AG10803 (cell line): ENCODE measurements around the gene LRRC37A.
A peak's percentile ranks its signal among the peaks of the same experiment; 100 is the strongest.
"Not testable (repeated sequence)": the region's sequence is repeated elsewhere in the genome, so short reads cannot be mapped to it uniquely, and the experiment has no call there.

ENCODE experiments used
- DNase-seq: peaks from one replicate; pipeline ENCODE4 v3.0.0; 2010; ENCODE audit warnings: low read depth
- H3K4me3 ChIP-seq: 2 replicates; pipeline ENCODE4 v1.5.1; 2011; ENCODE audit warnings: mild to moderate bottlenecking, low read length, control low read depth
- CTCF ChIP-seq: conservative IDR thresholded peaks from 2 replicates; pipeline ENCODE4 v1.5.1; 2011; ENCODE audit warnings: mild to moderate bottlenecking, low read length, control low read depth, inconsistent platforms

LRRC37A gene

GRCh38 chr17:46294831-46295230, at the start of gene LRRC37A:
Gene LRRC37A, plus strand, starts transcription at chr17:46295131. Its CDS starts 3 bp downstream, at chr17:46295134.
- not testable (repeated sequence) for H3K4me3 ChIP-seq

GRCh38 chr17:46249153-46249552, 45.8 kb upstream of the LRRC37A start:
- not testable (repeated sequence) for DNase-seq, H3K4me3 ChIP-seq

More at GRCh38 chr17:46294831-46295230, at the start of gene LRRC37A:
- DNase-seq, result not testable (repeated sequence)

- DNase-seq, H3K4me3 ChIP-seq: not testable (repeated sequence)
These were observed 42.1 kb upstream of the LRRC37A start for GRCh38 chr17:46252804-46253203.

GRCh38 chr17:46253722-46254121, 41.2 kb upstream of the LRRC37A start:
- not testable (repeated sequence) for H3K4me3 ChIP-seq
- DNase-seq, result peak; percentile 40
- TF ChIP-seq CTCF, result peak; percentile 60

GRCh38 chr17:46254215-46254614, 40.7 kb upstream of the LRRC37A start:
- not testable (repeated sequence) for H3K4me3 ChIP-seq, DNase-seq

GRCh38 chr17:46256369-46256768, 38.6 kb upstream of the LRRC37A start:
- not testable (repeated sequence) for H3K4me3 ChIP-seq

GRCh38 chr17:46259845-46260661, 34.9 kb upstream of the LRRC37A start:
- peak overlapping the region; percentile 45 for H3K4me3 ChIP-seq
- peak; percentile 9 for DNase-seq

More at GRCh38 chr17:46256369-46256768, 38.6 kb upstream of the LRRC37A start:
- DNase-seq, result not testable (repeated sequence)

- no peak for TF ChIP-seq CTCF
- no peak for DNase-seq
- H3K4me3 ChIP-seq, result no peak overlapping the region
These were observed 32.7 kb upstream of the LRRC37A start for GRCh38 chr17:46262271-46262670.

GRCh38 chr17:46264456-46265198, 30.3 kb upstream of the LRRC37A start:
- peak; percentile 95 for DNase-seq

GRCh38 chr17:46266063-46266655, 28.8 kb upstream of the LRRC37A start:
- DNase-seq, result peak; percentile 88
- H3K4me3 ChIP-seq, result peak overlapping the region; percentile 50

More at GRCh38 chr17:46264456-46265198, 30.3 kb upstream of the LRRC37A start:
- TF ChIP-seq CTCF, result no peak
- H3K4me3 ChIP-seq, result no peak overlapping the region
